Thyroid gland (tissue), 4 donors: ENCODE data around the gene CDH4. TPM values are rescaled to one million over a fixed set of nuclear protein-coding genes. Genes with fewer than 3 reads are reported as not detected.

Experiments used
- DNase-seq, 2 donors: peaks; one replicate each; pipeline ENCODE4 v3.0.0-alpha.2; 2019
- H3K27ac ChIP-seq, 3 donors: fragments of 200-600 bp; sonication (generic); 1 replicate in 2 of 3; 2 replicates in 1 of 3; pipeline ENCODE4 v1.5.1; 2016 to 2019; ENCODE audit warnings: mild to moderate bottlenecking in 1 of 3, moderate library complexity in 1 of 3
- H3K27me3 ChIP-seq: fragments of 200-600 bp; sonication (generic); one replicate; pipeline ENCODE4 v1.5.1; 2019
- H3K36me3 ChIP-seq, 2 donors: fragments of 200-600 bp; sonication (generic); one replicate each; pipeline ENCODE4 v1.5.1; 2016 to 2019
- H3K4me1 ChIP-seq, 2 donors: fragments of 200-600 bp; sonication (generic); one replicate each; pipeline ENCODE4 v1.5.1; 2017 to 2019
- H3K4me3 ChIP-seq, 3 donors: fragments of 200-600 bp; sonication (generic); replicated peaks in 1 of 3; 1 replicate in 2 of 3; 2 replicates in 1 of 3; pipeline ENCODE4 v1.5.1; 2016; ENCODE audit warnings: mild to moderate bottlenecking in 1 of 3
- H3K9me3 ChIP-seq: fragments of 200-600 bp; sonication (generic); one replicate; pipeline ENCODE4 v1.5.1; 2017
- CTCF ChIP-seq, 6 experiments: fragments of 200-600 bp in 3 of 6; fragments of 450-650 bp in 3 of 6; sonication (generic) in 3 of 6; IDR thresholded peaks; one replicate each; pipeline ENCODE4 v1.5.1; 2016 to 2019; ENCODE audit warnings: antibody characterized with exemption in 6 of 6, mild to moderate bottlenecking in 2 of 6, inconsistent platforms in 1 of 6, moderate library complexity in 1 of 6
- POLR2A ChIP-seq, 2 donors: fragments of 450-650 bp; IDR thresholded peaks; one replicate each; pipeline ENCODE4 v1.6.1; 2017; ENCODE audit warnings: antibody characterized with exemption in 2 of 2, mild to moderate bottlenecking in 2 of 2, moderate library complexity in 1 of 2
- WGBS, 2 donors: methylation state at CpG; one replicate each; pipeline ENCODE4 v1.1.5; 2017; 5-methylcytosine and 5-hydroxymethylcytosine counted together
- intact Hi-C: fragments of 100-400 bp; cut with DNase I; formaldehyde crosslinking; loops from one replicate; pipeline ENCODE4 v1.15.1; 2023
- total RNA-seq, 4 donors: library from RNA; depleted of rRNA; stranded (reverse); fragments of >200 nt; gene quantifications; one replicate each; pipeline ENCODE4 v1.2.3, GENCODE V29; 2016

The CDH4 gene
- total RNA-seq, 4 donors from 2014 or later: 0.22 to 0.29 (median 0.29) TPM; not detected in 1

- no peaks in the 10 kb centered on the region for H3K4me1 ChIP-seq
- no peak for DNase-seq
- TF ChIP-seq POLR2A (IDR thresholded peaks at IDR 0.05): no peak
- no peak for TF ChIP-seq CTCF (IDR thresholded peaks at IDR 0.05)
- H3K4me3 ChIP-seq: no peak overlapping the region
- H3K9me3 ChIP-seq: no peaks in the 10 kb centered on the region
- no peaks in the 10 kb centered on the region for H3K36me3 ChIP-seq
- no peaks in the 10 kb centered on the region for H3K27me3 ChIP-seq
- intact Hi-C loops: no loop called here
- no peak overlapping the region for H3K27ac ChIP-seq
- 87 to 90% methylated on average over 4 of the region's 4 CpGs for WGBS, 2 donors
Measured at GRCh38 chr20:61429458-61430227, 177.6 kb downstream of the CDH4 start.

- Histone ChIP-seq H3K9me3 (no peaks in the 10 kb centered on the region), H3K4me1 (no peaks in the 10 kb centered on the region), H3K4me3 (no peak overlapping the region), H3K27me3 (no peaks in the 10 kb centered on the region), H3K27ac (no peak overlapping the region), H3K36me3 (no peaks in the 10 kb centered on the region)
- no peak for DNase-seq
- intact Hi-C loops: no loop called here
- 30 to 47% methylated on average over 10 to 11 of the region's 11 CpGs for WGBS, 2 donors
- TF ChIP-seq POLR2A (IDR thresholded peaks at IDR 0.05): no peak
- no peak for TF ChIP-seq CTCF (IDR thresholded peaks at IDR 0.05)
Measured at GRCh38 chr20:61430228-61430624, 178.2 kb downstream of the CDH4 start.

- TF ChIP-seq CTCF (IDR thresholded peaks at IDR 0.05) (no peak), POLR2A (IDR thresholded peaks at IDR 0.05) (no peak)
- intact Hi-C loops: no loop called here
- no peak overlapping the region for H3K27ac ChIP-seq
- H3K4me1 ChIP-seq: no peaks in the 10 kb centered on the region
- WGBS, 2 donors: 73 to 78% methylated on average over 10 of the region's 10 CpGs
- DNase-seq: no peak
- no peaks in the 10 kb centered on the region for H3K27me3 ChIP-seq
- H3K4me3 ChIP-seq: no peak overlapping the region
- no peaks in the 10 kb centered on the region for H3K36me3 ChIP-seq
- no peaks in the 10 kb centered on the region for H3K9me3 ChIP-seq
Measured at GRCh38 chr20:61433176-61433575, 181.1 kb downstream of the CDH4 start.

GRCh38 chr20:61433816-61434215, 181.8 kb downstream of the CDH4 start:
- DNase-seq: no peak
- WGBS, 2 donors: 59 to 71% methylated on average over 9 of the region's 9 CpGs
- Histone ChIP-seq H3K36me3 (no peaks in the 10 kb centered on the region), H3K4me3 (no peak overlapping the region), H3K9me3 (no peaks in the 10 kb centered on the region), H3K4me1 (no peaks in the 10 kb centered on the region), H3K27ac (no peak overlapping the region), H3K27me3 (no peaks in the 10 kb centered on the region)
- intact Hi-C loops: no loop called here
- TF ChIP-seq POLR2A (IDR thresholded peaks at IDR 0.05) (no peak), CTCF (IDR thresholded peaks at IDR 0.05) (no peak)

- H3K27ac ChIP-seq: no peak overlapping the region
- H3K9me3 ChIP-seq: no peaks in the 10 kb centered on the region
- H3K4me3 ChIP-seq: no peak overlapping the region
- 14 to 19% methylated on average over 18 of the region's 18 CpGs for WGBS, 2 donors
- no peak for DNase-seq
- TF ChIP-seq POLR2A (IDR thresholded peaks at IDR 0.05) (no peak), CTCF (IDR thresholded peaks at IDR 0.05) (no peak)
- H3K4me1 ChIP-seq: no peaks in the 10 kb centered on the region
- no peaks in the 10 kb centered on the region for H3K36me3 ChIP-seq
- intact Hi-C loops: no loop called here
- H3K27me3 ChIP-seq: no peaks in the 10 kb centered on the region
Measured at GRCh38 chr20:61434341-61434781, 182.3 kb downstream of the CDH4 start.
